Measurements from ENCODE around the gene GNGT1.

Gene GNGT1
- total RNA-seq = 0 reads per million in 2 donors

DNA sequence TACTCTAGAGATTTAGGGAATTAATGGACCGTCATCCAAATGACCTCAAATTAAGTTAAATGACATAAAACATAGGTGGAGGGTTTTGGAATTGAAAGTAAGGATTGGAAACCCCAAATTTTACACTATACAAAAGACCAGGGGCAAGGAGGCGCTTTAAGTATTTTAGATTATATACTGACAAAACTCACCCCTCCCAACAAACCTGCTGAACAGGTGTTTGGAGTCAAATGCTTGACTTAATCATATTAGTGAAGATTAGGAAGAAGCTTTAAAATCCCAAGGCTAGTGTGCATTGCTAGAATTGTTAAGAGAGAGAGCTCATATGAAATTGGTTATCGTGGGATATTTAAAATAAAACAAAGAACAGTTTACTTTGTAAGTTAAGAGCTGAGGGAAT lies at the start of gene GNGT1:
Gene GNGT1, plus strand, starts transcription at position 301 of the 400 bp plus-strand sequence. CDS start 180 bp downstream, outside the sequence.
- DNase-seq = no peak

DNA sequence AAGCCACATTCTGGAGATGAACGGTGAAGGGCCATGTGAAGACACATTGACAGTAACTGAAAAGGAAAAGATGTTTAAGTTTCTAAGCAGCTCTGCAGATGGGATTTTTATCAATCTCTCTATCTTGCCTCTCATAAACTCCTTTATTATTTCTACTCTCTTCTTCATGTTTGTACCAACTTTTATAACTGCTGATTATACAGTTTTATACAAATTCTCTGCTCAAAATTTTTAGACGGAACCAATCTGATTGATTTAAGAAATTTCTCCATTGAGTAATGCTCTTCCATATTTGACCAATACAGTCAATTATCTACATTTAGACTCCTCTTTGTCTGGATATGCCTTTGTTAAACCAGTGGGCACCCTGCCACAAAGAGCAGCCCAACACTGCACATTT lies 47.5 kb upstream of the GNGT1 start:
- no peak for DNase-seq

DNA sequence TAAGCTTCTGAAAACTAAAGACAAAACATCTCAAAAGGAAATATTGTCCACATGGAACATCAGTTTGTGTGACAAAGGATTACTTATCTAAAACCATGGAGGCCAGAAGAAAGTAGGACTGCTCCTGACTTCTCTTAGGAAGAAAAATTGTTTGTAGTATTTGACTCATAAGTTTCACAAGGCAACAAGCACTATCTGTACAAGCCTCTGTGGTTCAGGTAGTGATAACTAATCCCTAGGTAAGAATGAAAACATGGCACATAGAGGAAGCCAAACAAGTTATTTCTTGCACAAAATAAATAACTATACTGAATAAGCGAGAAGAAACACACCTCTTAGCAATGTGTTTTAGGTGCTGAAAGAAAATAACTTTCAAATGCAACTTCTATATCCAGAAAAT lies 46.1 kb upstream of the GNGT1 start:
- DNase-seq = no peak

DNA sequence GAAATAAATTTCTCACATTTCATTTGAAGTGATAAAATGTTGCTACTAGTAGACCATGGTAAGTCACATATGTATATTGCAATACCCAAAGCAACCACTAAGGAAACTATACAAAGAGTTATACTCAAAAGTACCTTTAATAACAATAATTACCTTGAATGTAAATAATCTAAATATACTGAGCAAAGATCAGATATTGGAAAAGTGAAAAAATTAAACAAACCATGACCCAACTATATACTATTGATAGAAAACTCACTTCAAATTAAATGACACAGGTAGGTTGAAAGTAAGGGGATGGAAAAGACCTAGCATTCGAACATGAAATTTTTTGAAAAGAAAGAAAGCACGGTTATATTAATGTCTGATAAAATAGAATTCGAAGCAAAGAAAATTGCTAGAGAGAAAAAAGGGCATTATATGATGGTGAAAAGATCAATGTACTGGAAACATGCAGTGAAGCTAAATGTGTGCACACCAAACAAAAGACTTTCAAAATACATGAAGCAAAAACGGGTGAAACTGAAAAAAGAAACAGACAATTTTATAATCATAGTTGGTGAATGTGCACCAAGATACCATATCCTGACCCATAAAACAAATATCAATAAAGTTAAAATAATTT lies 44.9 kb upstream of the GNGT1 start:
- DNase-seq = no peak

DNA sequence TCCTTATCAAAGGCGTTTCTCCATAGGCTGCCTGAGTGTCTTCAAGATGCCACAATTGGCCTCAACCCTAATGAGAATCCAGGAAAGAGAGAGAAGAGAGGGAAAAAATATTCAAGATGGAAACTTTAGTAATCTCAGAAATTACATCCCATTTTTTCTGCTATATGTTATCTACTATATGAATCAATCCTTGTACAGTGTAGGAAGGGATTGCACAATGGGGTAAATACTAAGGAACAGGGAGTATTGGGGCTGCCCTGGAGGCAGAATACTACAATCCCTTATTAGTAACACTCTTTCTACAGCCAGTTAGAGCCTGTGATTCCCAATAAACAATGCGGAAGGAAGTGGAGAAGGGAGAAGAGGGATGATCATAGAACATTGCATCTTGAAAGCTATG lies 43.7 kb upstream of the GNGT1 start:
- no peak for DNase-seq

DNA sequence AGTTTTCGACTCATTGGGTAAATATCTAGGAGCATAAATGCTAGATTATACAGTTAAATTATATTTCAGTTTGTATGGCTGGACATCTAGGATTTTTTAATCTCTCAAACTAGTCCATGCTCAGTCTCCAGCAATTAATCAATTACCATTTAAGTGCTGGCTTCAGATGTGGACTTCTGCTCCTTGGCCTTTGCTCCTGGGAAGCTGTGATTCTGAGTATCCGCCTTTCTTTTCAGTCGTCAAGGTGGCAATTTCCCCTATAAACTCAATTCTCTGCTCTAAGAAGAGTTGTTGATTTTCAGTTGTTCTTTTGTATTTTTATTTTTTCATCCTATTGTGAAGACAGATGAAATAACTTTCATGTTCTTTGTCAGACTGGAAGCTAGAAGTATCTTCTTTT lies 39.5 kb upstream of the GNGT1 start:
- no peak for DNase-seq

DNA sequence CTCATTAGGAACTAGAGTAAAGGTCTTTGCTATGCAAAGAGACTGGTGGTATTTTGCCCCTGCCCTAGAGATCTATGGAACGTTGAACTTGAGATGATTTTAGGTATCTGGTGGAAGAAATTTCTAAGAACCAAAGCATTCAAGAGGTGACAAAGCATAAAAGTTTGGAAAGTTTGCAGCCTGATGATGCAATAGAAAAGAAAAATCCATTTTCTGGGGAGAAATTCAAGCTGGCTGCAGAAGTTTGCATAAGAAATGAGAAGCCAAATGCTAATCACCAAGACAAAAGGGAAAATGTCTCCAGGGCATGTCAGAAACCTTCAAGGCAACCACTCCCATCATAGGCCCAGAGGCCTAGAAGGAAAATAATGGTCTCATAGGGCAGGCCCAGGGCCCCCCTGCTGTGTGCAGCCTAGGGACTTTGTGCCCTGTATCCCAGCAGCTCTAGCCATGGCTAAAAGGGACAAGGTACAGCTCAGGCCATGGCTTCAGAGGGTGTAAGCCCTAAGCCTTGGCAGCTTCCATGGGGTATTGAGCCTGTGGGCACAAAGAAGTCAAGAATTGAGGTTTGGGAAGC lies 32.3 kb upstream of the GNGT1 start:
- no peak for DNase-seq

DNA sequence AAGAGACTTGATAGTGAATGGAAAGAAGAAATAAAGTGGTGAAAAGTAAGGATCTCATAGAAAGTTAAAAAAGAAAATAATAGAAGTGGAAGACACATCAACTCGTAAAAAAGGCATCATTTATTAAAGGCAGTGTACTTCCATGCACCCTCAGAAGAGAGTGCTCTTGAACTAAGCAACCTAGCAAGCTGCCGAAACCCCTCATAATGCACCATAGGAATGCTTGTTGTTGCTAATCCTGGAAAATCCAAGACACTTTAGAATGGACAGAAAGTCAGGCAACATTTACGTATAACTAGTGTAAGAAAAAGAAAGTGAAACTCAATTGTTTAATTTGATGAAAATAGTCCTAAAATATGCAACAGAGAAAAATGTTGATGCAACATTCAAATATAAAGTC lies 28.6 kb upstream of the GNGT1 start:
- no peak for DNase-seq

DNA sequence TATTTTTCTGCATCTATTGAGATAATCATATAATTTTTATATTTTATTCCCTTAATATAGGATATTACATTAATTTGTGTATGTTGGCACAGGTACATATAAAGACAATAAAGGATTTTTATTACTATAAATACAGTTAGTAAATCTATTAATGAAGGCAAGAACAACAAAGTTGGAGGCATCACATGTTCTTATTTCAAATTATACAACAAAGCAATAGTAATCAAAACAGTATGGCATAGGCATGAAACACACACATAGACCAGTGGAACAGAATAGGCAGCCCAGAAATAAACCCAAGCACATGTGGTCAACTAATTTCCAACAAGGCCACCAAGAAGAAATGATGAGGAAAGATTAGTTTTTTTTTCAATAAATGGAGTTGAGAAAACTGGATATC lies 27.0 kb upstream of the GNGT1 start:
- no peak for DNase-seq

DNA sequence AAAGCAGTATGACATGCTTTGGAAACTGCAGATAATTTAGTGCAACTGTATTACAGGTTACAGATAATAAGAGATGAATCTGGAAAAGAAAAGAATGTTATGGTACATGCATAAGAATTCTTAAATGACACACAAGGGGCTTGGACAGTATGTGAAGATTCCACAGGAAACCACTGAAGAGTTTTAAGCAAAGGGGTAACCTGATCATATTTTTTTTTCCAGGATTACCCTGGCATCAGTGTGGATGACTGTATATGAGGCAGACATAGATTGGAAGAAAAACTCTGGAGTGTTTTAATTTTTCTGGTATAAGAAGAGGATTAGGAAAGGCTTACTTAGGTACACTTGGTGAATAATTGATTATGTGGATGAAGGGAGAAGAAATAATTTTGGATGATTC lies 23.9 kb upstream of the GNGT1 start:
- DNase-seq = no peak

DNA sequence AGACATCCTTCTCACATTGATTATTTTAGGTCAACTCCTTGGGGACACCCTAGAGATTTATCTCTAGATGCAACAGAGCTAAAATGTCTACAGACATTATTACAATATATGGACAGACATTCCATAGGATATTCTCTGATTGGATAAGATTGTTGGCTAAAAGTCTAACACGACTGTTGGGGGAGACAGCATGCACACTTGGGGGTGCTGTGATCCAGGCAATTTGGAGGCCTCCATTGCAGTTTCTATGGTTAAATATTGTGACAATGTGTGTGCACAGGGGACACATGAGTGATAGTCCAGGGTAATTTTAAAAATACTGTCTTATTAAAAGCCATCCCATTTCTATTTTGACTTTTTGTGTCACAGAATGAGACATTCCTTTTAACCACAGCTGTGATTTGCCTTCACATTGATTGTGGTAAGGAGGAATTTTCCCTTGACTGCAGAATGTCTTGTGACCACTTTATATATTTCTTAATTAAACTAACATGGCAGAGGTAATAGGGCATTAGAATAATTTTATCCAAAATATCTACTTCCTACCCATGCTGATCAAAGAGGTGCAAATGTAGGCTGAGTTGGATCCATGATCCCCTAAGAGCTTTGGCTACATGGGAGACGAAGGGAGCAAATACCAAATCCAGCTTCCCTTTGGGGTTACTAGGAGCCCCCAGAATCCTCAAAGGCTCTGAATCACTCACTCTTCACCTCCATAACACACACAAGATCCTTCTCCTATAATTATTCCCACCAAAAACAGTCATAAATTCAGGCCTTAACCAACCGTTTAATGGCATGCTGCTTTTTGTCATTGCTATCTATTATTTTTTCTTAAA lies 23.1 kb upstream of the GNGT1 start:
- no peak for DNase-seq

DNA sequence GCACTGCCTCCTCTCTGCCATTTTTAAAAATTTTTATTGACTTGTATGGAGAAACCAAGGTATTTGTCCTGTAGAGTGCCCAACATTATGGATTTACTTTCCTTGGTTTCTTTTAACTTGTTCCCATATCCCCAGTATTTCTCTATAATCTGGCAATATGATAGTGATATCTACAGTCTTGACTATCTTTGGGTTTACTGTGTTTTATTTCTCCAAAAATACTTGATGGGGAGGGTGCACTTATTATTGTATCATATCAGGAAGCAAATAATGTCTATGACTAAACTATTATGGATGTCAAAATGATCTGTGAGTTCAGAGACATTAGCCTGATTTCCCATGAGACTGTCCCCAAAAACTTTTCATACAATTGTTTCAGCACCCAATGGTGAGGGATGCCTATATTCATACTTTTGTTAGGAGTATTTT lies 22.4 kb upstream of the GNGT1 start:
- DNase-seq = no peak

DNA sequence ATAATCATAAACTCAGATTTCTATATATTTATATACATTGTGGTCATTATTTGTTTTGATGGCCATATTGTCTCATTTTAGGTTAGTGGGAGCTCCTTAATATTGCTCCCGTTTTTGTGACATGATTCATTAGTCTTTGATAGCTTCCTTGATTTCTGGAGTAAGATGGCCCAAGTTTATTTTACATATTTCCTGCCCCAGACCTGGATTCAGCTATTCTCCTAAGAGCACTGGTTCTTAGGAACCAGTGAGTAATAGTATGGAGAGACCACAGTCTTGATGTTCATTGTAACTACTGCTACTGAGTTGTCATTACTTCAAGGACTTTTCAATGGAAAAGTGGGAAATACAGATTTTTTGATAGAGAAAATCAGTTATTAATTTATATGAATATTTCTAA lies 21.8 kb upstream of the GNGT1 start:
- no peak for DNase-seq

DNA sequence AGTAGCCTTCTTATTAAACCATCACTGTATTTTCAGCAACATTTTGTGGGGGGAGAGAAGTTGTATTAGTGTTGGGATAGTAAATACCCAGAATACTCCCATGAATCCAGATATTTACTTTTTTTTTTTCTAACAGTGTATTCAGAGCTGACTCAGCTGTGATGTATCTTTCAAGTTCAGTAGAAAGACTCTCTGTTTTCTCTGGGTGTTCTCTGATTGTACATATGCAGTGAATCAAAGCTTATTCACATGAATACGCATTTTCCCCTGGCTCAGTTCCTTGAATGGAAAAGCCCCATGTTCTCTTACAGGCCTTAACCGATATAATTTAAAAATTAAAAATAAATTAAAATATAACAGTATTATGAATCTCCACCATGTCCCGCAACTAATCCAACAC lies 17.1 kb upstream of the GNGT1 start:
- no peak for DNase-seq

DNA sequence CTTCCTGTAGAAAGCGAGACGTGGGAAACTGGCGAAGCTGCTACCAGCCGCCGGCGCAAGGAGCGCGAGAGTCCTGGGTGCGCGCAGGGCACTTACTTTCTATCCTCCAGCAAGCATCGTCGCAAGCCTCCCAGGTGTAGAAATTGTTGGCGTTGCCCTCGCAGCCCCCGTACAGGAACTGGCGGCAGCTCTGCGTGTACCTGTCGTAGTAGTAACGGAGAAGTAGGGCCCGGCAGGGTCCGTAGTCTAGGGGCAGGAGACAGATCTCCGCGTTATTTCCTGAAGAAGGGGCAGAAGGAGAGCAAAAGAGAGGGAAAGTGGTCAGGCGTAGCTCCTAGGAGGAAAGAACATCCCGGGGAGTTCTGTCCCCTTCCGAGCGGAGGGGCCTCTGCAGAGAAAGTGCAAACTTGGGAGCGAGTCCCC lies 16.3 kb upstream of the GNGT1 start:
- no peak for DNase-seq

DNA sequence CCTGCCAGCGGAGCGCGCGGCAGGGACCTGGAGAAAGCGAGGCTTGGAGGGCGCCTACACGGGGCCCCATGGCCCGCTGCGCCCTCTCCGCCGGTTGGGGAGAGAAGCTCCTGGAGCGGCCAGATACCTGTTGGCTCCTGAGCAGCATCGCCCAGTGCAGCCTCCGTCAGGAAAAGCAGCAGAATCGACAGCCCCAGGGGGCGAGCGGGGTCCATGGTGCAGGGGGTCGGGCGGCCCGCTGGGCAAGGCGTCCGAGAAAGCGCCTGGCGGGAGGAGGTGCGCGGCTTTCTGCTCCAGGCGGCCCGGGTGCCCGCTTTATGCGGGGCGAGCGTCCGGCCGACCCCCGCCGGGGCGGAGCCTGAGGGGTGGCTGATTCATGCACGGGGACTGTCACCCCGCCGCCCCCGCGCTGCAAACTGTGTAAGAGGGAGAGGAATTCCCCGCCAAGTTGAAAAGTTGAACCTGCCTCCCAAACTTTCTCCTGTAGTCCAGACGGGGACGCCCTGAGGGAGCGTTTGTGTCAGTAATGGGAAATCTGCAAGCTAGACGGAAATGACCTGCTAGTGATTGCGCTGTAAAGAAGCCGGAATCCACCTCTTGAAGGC lies 15.8 kb upstream of the GNGT1 start, which contains the start of gene TFPI2:
Gene TFPI2, minus strand, starts transcription at position 290 of the 605 bp plus-strand sequence. Its CDS starts 75 bp downstream, at position 215.
- no peak for DNase-seq

DNA sequence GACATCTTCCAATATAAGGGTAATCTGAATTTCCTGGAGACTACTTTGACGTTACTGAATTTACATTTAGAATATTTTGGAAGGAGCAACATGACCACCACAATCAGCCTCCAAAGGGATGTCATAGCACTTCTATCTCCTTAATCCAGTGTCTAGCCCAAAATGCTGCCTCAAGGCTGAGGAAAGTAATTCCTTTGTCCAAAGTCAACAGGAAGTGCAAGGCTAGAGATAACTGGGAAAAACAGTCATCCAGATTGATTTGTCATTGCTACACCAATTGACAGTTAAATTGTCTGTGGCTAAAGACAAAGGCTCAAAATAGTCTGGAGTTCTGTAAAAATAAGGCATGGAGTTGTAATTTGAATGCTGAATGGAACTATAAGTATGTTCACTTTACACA lies 11.9 kb upstream of the GNGT1 start:
- DNase-seq = no peak

DNA sequence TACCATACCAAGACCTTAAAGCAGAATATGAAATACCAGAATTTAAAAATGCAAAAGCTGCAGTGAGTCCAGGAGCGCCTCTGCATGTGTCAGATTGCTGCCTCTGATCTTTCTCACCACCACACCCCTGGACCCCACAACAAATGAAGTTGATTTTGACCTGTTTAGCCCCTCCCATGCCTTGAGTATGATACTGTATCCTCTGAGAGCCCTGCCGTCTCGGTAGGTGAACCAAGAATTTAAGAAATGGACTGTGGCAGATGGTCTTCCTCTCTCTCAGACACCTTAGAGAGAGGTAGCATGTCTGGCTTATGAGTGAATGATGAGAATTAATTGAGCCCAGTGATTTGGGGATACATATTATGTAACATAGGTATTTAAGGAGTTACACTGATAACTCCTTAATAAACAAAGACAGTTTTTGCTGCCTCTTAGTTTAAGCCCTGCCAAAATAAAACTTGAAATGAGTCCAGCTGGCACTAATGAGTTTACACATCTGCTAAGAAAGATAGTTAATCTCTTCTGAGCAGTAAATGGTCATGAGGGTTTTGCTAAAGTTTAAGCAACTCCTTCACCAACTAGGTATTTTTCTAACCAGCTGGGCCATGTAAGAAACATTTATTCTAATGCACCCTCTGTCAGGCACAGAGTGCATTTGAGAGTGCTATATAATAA lies 11.3 kb upstream of the GNGT1 start:
- no peak for DNase-seq

DNA sequence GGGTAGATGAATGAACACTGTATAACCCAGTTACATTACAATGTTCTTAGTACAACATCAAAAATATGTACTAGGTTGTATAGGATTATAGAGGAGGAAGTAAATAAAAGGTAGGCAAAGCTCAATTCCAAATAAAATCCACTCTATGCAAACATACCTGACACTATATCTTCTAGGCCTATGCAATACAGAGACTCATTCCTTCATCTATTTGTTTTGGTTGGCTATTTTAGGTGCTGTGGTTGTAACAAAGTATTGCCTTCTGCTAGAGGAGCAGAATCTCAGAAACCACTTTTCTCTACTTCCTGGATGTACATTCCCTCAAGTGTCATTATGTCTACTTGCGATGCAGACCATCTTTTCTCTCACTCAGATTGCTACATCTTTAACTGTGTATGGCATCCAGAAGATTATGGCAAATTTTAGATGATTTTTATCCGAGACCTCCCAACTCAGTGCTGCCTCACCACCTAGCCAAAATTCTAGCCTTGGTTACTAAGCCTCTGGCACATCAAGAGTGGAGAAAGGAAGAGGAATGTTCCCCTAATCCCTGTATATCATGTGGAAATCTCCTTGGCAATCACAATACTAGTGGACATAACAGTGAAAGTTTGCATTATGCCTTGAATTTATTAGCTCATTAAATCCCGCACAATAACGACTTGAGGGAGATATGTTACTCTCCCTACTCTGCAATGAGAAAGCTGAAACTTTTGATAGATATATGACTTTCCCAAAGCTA lies 10.3 kb upstream of the GNGT1 start:
- DNase-seq = no peak

DNA sequence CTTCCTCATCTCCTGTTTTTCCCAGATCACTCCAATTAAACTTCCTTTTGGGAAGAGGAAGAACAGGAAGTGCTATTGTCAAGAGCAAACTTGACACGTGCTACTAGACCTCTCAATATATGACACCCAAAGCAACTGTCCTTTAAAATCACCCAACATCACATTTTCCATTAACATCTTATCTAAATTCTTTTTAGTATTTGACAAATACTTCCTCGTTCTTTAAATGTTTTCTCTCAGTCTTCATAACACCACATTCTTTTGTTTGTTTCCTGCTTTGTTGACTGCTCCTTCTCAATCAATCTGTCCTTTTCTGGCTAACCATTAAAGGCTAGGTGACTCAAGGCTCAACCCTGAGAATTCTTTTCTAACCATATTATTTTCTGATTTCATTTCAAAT lies 8.7 kb upstream of the GNGT1 start:
- no peak for DNase-seq

DNA sequence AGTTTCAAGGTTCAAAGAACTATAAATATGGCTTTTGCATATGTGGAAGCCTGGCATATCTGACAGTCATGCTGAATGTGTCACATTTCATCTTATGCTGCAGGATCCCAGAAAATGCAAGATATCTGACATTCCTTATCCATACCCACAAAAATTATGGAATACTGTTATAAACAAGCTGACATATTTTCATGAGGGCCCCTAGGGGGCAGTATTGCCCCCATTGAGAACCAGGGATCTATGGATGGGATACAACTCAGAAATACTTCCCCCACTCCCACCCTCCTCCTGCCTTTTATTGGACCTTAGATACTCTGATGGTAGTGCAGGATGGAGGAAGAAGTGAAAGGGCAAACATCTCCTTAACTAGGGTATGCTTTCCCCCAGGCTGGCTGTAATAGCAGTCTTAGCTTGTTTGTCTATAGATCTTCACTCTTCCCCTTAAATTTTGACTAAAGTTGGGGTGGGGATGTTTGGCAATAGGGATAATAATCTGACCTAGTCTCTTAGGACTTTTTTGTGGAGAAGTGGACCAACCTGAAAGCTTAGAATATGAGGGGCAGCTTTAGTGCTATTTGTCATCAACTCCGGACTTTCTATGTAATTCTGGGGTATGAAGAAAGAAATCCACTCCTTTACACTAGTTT lies 3.5 kb upstream of the GNGT1 start:
- no peak for DNase-seq
